Peyer's patch (tissue), 4 donors: ENCODE data around the gene CYP11A1.

Experiments used
- CTCF ChIP-seq, 6 experiments: fragments of 450-650 bp in 4 of 6; fragments of 200-600 bp in 2 of 6; sonication (generic) in 1 of 6; IDR thresholded peaks; one replicate each; pipeline ENCODE4 v1.5.1; 2017 to 2019; ENCODE audit warnings: antibody characterized with exemption in 6 of 6, mild to moderate bottlenecking in 3 of 6, moderate library complexity in 1 of 6
- POLR2A ChIP-seq, 2 donors: fragments of 450-650 bp; IDR thresholded peaks; one replicate each; pipeline ENCODE4 v1.5.1; 2017; ENCODE audit warnings: antibody characterized with exemption in 2 of 2, mild to moderate bottlenecking in 2 of 2, moderate library complexity in 2 of 2

DNA sequence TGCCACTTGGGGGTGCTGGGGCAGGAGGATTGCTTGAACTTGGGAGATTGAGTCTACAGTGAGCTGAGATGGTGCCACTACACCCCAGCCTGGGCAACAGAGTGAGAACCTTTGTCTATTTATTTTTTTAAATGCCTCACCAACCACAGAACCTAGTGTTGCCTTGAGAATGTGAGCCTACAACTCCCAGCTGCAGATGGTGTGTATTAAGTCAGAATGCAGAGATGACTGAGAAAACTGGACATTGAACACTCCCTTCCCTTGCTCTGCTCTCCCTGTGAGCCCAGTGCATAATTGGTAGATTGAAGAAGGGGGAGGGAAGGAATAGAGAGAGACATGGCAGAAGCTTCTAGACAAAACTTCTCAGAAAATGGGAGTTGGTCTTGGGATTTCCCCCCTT lies 77.8 kb downstream of the CYP11A1 start:
- TF ChIP-seq CTCF (IDR thresholded peaks at IDR 0.05), result no peak
- no peak for TF ChIP-seq POLR2A (IDR thresholded peaks at IDR 0.05)
